COLO668 (cell line): ENCODE results near the gene ARHGAP10.
"Not testable (repeated sequence)": the region's sequence is repeated elsewhere in the genome, so short reads cannot be mapped to it uniquely, and the experiment has no call there.

Experiments
- DNase-seq: peaks from one replicate; lab custom pipeline; 2025; ENCODE audit not compliant: unreplicated experiment; lab: John Stamatoyannopoulos, UW

ARHGAP10 gene

GRCh38 chr4:147791865-147792264 lies 60.0 kb downstream of the ARHGAP10 start:
- DNase-seq: no peak

DNA sequence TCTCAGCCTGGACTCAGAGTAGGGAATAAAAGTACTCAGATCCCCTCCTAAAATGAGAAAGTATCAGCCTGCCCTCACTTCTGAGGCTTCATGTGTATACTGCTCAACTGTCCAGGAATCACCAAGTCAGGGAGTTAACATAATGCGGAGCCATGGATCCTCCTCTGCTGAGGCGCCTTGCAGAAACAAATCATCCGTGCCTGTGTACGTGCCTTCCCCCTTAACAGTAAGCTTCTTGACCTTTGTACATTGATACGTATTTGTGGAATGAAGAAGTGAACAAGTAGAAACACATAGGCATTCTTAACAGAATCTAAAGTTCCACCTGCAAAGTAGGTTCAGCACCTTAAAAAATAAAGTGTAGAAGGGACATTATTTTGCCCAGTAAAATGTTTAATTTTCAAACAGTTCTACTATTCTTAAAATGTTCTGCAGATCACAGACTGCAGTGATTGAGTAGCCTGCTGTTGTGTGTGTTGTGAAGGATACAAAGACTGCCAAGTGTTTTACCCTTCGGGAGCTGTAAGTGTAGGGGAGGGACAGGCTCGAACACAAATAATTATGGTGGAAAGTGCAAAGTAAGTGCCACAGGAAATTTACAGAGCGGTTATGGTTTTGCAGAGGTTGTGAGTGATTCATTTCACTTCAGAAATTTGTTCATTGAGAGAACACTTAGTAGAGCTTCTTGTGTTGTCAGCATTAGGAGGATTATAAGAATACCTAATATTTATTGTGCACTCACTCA lies 61.9 kb downstream of the ARHGAP10 start:
- DNase-seq: no peak

DNA sequence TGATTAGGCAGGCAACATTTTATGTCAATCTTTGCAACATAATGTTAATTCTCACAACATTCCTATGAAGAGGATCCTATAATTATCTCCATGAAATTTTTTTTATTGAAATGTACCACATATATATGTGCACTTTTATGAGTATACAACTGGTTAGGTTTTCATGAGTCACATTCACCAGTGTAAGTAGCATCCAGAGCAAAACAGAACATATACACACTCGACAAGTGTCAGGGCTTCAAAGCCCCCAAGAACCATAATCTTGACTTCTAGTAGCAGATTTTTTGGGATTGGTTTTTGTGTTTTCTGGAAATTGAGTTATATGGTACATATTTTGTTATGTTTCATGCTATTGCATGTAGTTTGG lies 62.4 kb downstream of the ARHGAP10 start:
- DNase-seq: no peak

GRCh38 chr4:147794787-147795413 lies 63.0 kb downstream of the ARHGAP10 start:
- no peak for DNase-seq

- DNase-seq: not testable (repeated sequence)
Measured at GRCh38 chr4:147799057-147799456, 67.2 kb downstream of the ARHGAP10 start.

DNA sequence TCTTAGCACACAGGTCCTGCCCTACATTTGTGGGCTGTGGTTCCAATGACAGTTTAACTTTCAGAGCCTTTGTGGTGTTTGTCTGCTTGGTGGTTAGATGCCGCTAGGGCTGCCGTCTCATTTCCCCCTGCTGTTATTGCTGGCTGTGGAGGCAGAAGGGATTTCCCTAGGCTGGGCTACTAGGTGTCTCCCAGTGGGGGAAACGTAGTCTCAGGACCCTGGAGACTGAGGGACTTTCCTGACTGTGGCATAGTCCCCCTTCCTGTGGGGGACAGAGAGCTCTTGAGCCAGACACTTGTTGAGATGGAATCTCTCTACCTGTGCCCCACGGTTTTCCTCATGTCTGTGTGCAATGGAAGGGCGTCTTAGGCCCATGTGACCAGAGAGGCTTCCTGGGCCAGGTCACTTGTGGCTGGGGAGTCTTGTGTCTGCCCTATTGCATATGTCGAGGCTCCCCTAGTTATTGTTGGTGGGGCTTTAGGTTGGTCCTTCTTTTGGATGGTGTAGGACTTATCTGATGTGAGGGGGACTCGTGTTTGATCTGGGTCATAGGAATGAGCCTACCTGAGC lies 68.2 kb downstream of the ARHGAP10 start:
- no peak for DNase-seq

- DNase-seq: no peak
Measured at GRCh38 chr4:147801820-147802219, 69.9 kb downstream of the ARHGAP10 start.

- DNase-seq: no peak
Measured at GRCh38 chr4:147802346-147802745, 70.5 kb downstream of the ARHGAP10 start.

DNA sequence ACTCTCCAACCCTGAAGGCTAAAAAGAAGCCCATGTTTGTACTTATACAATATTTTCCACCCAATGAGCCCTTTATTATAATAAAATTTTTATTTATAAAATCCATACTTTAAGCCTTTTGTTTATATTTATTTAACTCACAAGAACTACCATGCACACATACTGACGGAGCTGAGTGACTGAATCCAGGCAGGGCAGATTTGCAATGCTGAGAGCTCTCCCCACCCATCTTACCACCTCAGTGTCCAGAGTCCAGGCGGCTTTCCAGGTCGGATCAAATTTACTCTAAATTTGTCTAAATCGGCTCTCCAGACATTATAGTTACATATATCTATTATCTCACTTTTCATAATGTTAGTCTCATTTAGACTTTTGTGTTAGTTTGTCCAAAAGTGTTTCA lies 74.1 kb downstream of the ARHGAP10 start:
- no peak for DNase-seq

DNA sequence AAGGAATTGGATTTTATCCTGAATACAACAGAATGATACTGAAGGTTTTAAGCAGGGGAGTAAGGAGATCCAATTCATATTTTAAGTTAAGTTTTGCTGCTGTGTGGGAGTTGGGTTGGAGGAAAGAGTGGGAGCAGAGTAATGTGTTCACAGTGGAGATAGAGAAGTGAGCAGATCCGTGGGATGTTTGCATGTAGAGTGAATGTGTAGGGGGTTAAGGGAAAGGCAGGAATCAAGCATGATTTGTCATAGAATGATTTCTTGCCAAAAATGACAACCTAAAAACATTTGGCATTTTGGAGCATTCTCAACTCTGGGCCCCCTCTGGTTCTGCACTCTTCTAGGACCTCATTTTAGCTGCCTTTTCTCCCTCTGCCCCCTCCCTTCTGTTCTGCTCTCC lies 76.6 kb downstream of the ARHGAP10 start:
- no peak for DNase-seq

- no peak for DNase-seq
Measured at GRCh38 chr4:147809211-147809610, 77.3 kb downstream of the ARHGAP10 start.

- DNase-seq: no peak
Measured at GRCh38 chr4:147811878-147812277, 80.0 kb downstream of the ARHGAP10 start.

GRCh38 chr4:147813109-147813773 lies 81.4 kb downstream of the ARHGAP10 start:
- DNase-seq: no peak

- no peak for DNase-seq
Measured at GRCh38 chr4:147813973-147814372, 82.1 kb downstream of the ARHGAP10 start.

DNA sequence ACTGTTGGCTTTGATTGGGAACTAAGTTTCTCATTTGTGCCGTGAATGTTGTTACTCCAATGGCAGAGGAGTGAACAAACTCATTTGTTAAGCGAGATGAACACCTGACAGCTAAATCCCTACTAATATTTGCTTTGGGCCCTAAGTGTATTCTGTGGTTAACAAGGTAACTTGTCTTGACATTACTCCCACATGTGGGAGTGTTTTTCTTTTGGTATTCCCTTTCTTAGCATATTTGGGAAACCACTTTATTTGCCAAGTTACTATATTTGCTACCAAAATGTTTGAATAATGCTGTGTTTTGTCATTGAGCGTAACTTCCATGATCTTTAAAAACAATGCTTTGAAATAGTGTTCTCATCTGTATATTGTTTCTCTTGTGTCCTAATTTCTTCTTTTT lies 82.5 kb downstream of the ARHGAP10 start:
- no peak for DNase-seq

DNA sequence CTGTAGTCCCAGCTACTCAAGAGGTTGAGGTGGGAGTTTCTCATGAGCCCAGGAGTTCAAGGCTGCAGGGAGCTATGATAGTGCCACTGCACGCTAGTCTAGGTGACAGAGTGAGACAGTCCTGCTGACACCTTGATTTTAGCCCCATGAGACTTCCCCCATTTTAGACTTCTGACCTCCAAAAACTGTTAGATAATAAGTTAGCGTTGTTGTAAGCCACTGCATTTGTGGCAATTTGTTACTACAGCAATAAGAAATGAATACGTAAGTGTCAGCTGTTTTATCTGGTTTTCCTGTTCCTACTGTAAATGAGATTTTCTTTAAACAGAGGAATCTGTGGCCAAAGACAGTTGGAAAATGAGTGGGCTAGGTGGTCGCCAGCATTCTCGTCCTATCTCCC lies 83.9 kb downstream of the ARHGAP10 start:
- DNase-seq: no peak

GRCh38 chr4:147816382-147817254 lies 84.7 kb downstream of the ARHGAP10 start:
- DNase-seq: no peak

- DNase-seq: no peak
Measured at GRCh38 chr4:147820975-147821374, 89.1 kb downstream of the ARHGAP10 start.

- no peak for DNase-seq
Measured at GRCh38 chr4:147821555-147821954, 89.7 kb downstream of the ARHGAP10 start.

DNA sequence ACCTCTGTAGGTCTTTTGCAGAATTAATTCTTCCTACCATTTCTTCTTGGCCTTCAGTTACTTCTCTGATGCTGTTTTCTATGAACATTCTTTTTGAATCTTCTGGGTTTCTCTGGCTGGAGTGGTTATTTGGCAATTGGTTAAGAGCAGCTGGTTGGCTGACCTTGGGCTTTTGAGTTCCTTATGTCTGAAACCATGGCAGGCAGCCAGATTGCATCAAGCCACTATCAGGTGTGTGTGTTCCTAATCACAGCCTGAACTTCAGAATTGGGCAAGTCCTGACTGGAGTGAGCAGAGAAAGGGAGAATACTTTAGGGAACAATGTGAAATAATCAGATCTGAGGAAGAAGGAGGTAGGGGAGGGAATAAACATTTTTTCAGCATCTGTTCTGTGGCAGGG lies 90.2 kb downstream of the ARHGAP10 start:
- no peak for DNase-seq

DNA sequence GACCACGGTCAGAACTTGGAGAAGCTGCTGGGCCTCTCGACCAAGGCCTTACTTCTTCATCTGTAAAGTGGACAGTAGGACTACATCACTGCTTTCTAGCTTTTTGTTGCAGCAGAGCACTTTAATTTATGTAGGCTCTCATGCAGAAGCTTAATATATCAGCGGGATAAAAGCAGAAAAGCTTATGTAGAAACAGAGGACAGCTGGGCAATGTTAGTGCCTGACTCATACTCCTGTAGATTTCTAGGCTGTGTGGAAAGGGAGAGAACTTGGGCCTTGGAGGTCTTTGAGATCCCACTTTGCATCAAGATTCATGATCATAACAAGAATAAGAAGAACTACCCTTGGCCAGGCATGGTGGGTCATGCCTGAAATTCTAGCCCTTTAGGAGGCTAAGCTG lies 91.2 kb downstream of the ARHGAP10 start:
- DNase-seq: no peak
